HepG2 (cell line): ENCODE data around the gene FITM1. TPM values are rescaled to one million over a fixed set of nuclear protein-coding genes. Genes with fewer than 3 reads are reported as not detected.

Experiments used
- ATAC-seq: fragments of 200-7000 bp; cut with Tn5 transposase; 3 replicates; pipeline ENCODE4 v1.9.1; 2020; ENCODE audit warnings: mild to moderate bottlenecking, moderate library complexity
- BruUV-seq: library from RNA; stranded (reverse); fragments of 400-500 nt; replicated peaks from 2 replicates; lab custom pipeline; 2021; lab: Mats Ljungman, UMichigan
- CTCF ChIA-PET: fragments of 300-600 bp; formaldehyde crosslinking; extraction: SDS; loops from one replicate; lab custom pipeline; 2021; ENCODE audit warnings: low total read pairs, inconsistent platforms, low intra/inter-chr PET ratio; lab: Yijun Ruan, JAX
- POLR2A ChIA-PET: fragments of 350-600 bp; sonication (Branson Sonifier 250); formaldehyde crosslinking; loops from one replicate; lab custom pipeline; 2020; ENCODE audit warnings: antibody characterized with exemption, inconsistent platforms; lab: Yijun Ruan, JAX
- DNase-seq: peaks from one replicate; pipeline ENCODE4 v3.0.0-alpha.2; 2015; ENCODE audit warnings: low spot score
- FAIRE-seq: peaks from 3 replicates; lab custom pipeline; 2011; peaks lifted over from hg19 to GRCh38; lab: Jason Lieb, UNC
- H2AFZ ChIP-seq: one replicate; pipeline ENCODE4 v1.6.1; 2011; ENCODE audit warnings: low read length, inconsistent platforms
- H3K27ac ChIP-seq: fragments of 300-600 bp; 3 replicates; pipeline ENCODE4 v1.8.0; 2011; ENCODE audit warnings: mixed run types, mild to moderate bottlenecking, mixed read lengths, low read length, inconsistent platforms; ENCODE audit not compliant: insufficient read depth; ENCODE audit errors: extremely low read length
- H3K27me3 ChIP-seq, 2 experiments: fragments of 200-600 bp in 1 of 2; 2 replicates in 1 of 2; 3 replicates in 1 of 2; pipeline versions ENCODE4 v1.6.0 to v1.8.0; 2011; ENCODE audit warnings: low read length in 2 of 2, mild to moderate bottlenecking in 2 of 2, moderate library complexity in 2 of 2, inconsistent platforms in 1 of 2; ENCODE audit not compliant: insufficient read depth in 2 of 2, control insufficient read depth in 1 of 2
- H3K36me3 ChIP-seq, 2 experiments: fragments of 200-600 bp in 1 of 2; replicated peaks in 1 of 2; 2 replicates in 1 of 2; 3 replicates in 1 of 2; pipeline versions ENCODE4 v1.5.1 to v1.8.0; 2011; ENCODE audit warnings: low read length in 2 of 2, inconsistent platforms in 1 of 2; ENCODE audit not compliant: insufficient read depth in 2 of 2, control insufficient read depth in 1 of 2
- H3K4me1 ChIP-seq: 2 replicates; pipeline ENCODE4 v1.5.1; 2012; ENCODE audit warnings: low read length, inconsistent platforms; ENCODE audit not compliant: insufficient read depth
- H3K4me2 ChIP-seq: 2 replicates; pipeline ENCODE4 v1.6.0; 2011; ENCODE audit warnings: low read depth, low read length, inconsistent platforms
- H3K4me3 ChIP-seq, 3 experiments: fragments of 200-600 bp in 1 of 3; sonication (generic), shearing (Covaris generic) in 1 of 3; replicated peaks in 1 of 3; 2 replicates each; pipeline ENCODE4 v1.5.1; 2011 to 2016; ENCODE audit warnings: low read length in 3 of 3, inconsistent platforms in 2 of 3, low read depth in 2 of 3, mild to moderate bottlenecking in 2 of 3, control low read depth in 1 of 3, mixed read lengths in 1 of 3; ENCODE audit not compliant: insufficient read depth in 1 of 3
- H3K79me2 ChIP-seq: one replicate; pipeline ENCODE4 v1.6.1; 2011; ENCODE audit warnings: low read length, inconsistent platforms; ENCODE audit not compliant: insufficient read depth
- H3K9ac ChIP-seq: 2 replicates; pipeline ENCODE4 v1.6.0; 2011; ENCODE audit warnings: mild to moderate bottlenecking, low read depth, low read length, inconsistent platforms; ENCODE audit not compliant: insufficient read depth
- H3K9me3 ChIP-seq: 2 replicates; pipeline ENCODE4 v1.5.1; 2012; ENCODE audit warnings: mild to moderate bottlenecking, low read length
- H4K20me1 ChIP-seq: 2 replicates; pipeline ENCODE4 v1.6.0; 2011; ENCODE audit warnings: inconsistent platforms, mild to moderate bottlenecking, low read length, moderate library complexity; ENCODE audit not compliant: insufficient read depth
- CHD4 ChIP-seq: fragments of 200-600 bp; sonication (generic); IDR thresholded peaks from 2 replicates; pipeline ENCODE4 v1.7.0; 2017; ENCODE audit warnings: mild to moderate bottlenecking, low read length, borderline replicate concordance
- MXI1 ChIP-seq: IDR thresholded peaks from 3 replicates; pipeline ENCODE4 v1.6.1; 2012; ENCODE audit warnings: low read depth, low read length, inconsistent platforms, borderline replicate concordance
- SMC3 ChIP-seq: IDR thresholded peaks from 2 replicates; pipeline ENCODE4 v1.6.1; 2011; ENCODE audit warnings: low read length, improper control_type of control experiment
- SNAI1 ChIP-seq: sonication (generic); formaldehyde crosslinking; IDR thresholded peaks from 2 replicates; pipeline ENCODE4 v1.5.0; 2020; ENCODE audit warnings: mild to moderate bottlenecking, missing genetic modification reagents, borderline replicate concordance
- SOX13 ChIP-seq, 3 experiments: fragments of 450-650 bp in 1 of 3; sonication (generic) in 1 of 3; formaldehyde crosslinking in 1 of 3; IDR thresholded peaks in 2 of 3; conservative IDR thresholded peaks in 1 of 3; 2 replicates each; pipeline versions ENCODE4 v1.5.0 to v1.6.1; 2016 to 2020; ENCODE audit warnings: antibody characterized with exemption in 1 of 3, mild to moderate bottlenecking in 1 of 3, missing compliant biosample characterization in 1 of 3, missing genetic modification reagents in 1 of 3, moderate library complexity in 1 of 3
- ZBTB42 ChIP-seq: sonication (generic); formaldehyde crosslinking; IDR thresholded peaks from 2 replicates; pipeline ENCODE4 v1.5.0; 2020; ENCODE audit warnings: mild to moderate bottlenecking, missing genetic modification reagents
- ZBTB7A ChIP-seq: sonication (generic); formaldehyde crosslinking; IDR thresholded peaks from 2 replicates; pipeline ENCODE4 v1.8.0; 2022; ENCODE audit warnings: mild to moderate bottlenecking, missing genetic modification reagents
- ZKSCAN5 ChIP-seq: sonication (generic); formaldehyde crosslinking; IDR thresholded peaks from 2 replicates; pipeline ENCODE4 v1.5.1; 2020; ENCODE audit warnings: mild to moderate bottlenecking, missing genetic modification reagents
- ZNF17 ChIP-seq: sonication (generic); formaldehyde crosslinking; IDR thresholded peaks from 2 replicates; pipeline ENCODE4 v1.5.0; 2020; ENCODE audit warnings: mild to moderate bottlenecking, missing genetic modification reagents
- ZNF629 ChIP-seq: sonication (generic); formaldehyde crosslinking; conservative IDR thresholded peaks from 2 replicates; pipeline ENCODE4 v1.5.0; 2020; ENCODE audit warnings: missing genetic modification reagents
- ZNF652 ChIP-seq: IDR thresholded peaks from 2 replicates; pipeline ENCODE4 v1.6.1; 2016; ENCODE audit warnings: low read depth, borderline replicate concordance
- WGBS: methylation state at CpG from one replicate; pipeline ENCODE4 v1.1.6; 2017; ENCODE audit warnings: low lambda C conversion rate; 5-methylcytosine and 5-hydroxymethylcytosine counted together
- in situ Hi-C: cut with HindIII; loops from 2 replicates; pipeline ENCODE4 v1.10.0; 2017; ENCODE audit warnings: low pct_unique_long_range_greater_than_20kb; ENCODE audit not compliant: extremely low pct_ligation_motif_present
- intact Hi-C: fragments of 100-400 bp; cut with micrococcal nuclease; formaldehyde crosslinking; loops from one replicate; pipeline ENCODE4 v1.10.0; 2022; ENCODE audit not compliant: unreplicated experiment
- polyA plus RNA-seq, 8 experiments: library from polyadenylated mRNA; depleted of rRNA in 3 of 8; stranded (reverse) in 7 of 8; unstranded in 1 of 8; fragments of >200 nt; fragmentation: Illumina TruSeq in 4 of 8; extraction: Trizol in 4 of 8; gene quantifications; 2 replicates each; pipeline versions ENCODE4 v1.2.1 to v1.2.3, GENCODE V29; 2011 to 2016; ENCODE audit warnings: low read depth in 4 of 8, missing spikeins in 1 of 8, mixed read lengths in 1 of 8; ENCODE audit not compliant: insufficient read depth in 1 of 8
- total RNA-seq, 5 experiments: library from RNA; depleted of rRNA; stranded (reverse); fragments of >200 nt; fragmentation: Illumina TruSeq; extraction: Trizol; gene quantifications; 2 replicates each; pipeline ENCODE4 v1.2.3, GENCODE V29; 2016; ENCODE audit warnings: low read depth in 1 of 5
- TF ChIP-seq, protein P1 (sequence below): sonication (generic); formaldehyde crosslinking; IDR thresholded peaks from 2 replicates; pipeline ENCODE4 v1.9.0; 2021; ENCODE audit warnings: missing genetic modification reagents, mild to moderate bottlenecking, borderline replicate concordance
- TF ChIP-seq, protein P2 (sequence below): sonication (generic); formaldehyde crosslinking; IDR thresholded peaks from 2 replicates; pipeline ENCODE4 v1.4.0; 2020; ENCODE audit warnings: missing genetic modification reagents

FITM1 gene
- total and polyA plus RNA-seq, 2 of the 13 experiments (the other 11 are each of a cell fraction or from before 2014, with no cell fraction given) = 2.7 to 5.8 TPM

DNA sequence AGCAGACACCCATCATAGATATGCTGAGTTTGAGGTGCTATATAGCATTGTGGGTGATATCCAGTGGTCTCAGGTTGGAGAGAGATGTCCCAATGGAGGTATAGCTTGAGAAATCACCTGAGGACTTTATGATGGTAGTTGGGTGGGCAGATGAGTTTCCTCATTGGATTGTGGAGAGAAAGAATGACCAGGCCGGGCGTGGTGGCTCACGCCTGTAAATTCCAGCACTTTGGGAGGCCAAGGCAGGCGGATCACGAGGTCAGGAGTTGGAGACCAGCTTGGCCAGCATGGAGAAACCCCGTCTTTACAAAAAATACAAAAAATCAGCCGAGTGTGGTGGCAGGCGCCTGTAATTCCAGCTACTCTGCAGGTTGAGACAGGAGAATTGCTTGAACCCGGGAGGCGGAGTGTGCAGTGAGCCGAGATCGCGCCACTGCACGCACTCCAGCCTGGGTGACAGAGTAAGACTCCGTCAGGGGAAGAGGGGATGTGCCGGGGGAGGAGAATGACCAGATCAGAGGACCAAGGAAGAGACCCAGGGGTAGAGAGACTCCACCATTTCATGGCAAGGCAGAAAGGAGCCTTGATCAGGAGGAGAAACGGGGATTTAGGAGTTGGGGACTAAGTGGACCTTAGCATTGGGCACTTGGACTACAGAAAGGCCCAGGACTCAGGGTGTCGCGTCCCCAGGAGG is 37.1 kb upstream of the FITM1 start:
- TSS peak; percentile 55 for BruUV-seq
- no peak for FAIRE-seq
- ATAC-seq = no peak
- TF ChIP-seq ZNF652 (no peak), CHD4 (peak; percentile 71; the same call in 1 of the 2 replicates), SMC3 (0 out of 2 replicates have a peak, but pooled peaks have one; percentile 16), ZNF17 (CRISPR knock-in tag) (no peak), ZNF629 (CRISPR knock-in tag) (0 out of 2 replicates have a peak, but pooled peaks have one; percentile 20), SNAI1 (no peak), ZBTB7A (CRISPR knock-in tag) (no peak), SOX13 (IDR thresholded peaks at IDR 0.05) (no peak), SOX13 (CRISPR knock-in tag; conservative IDR thresholded peaks at IDR 0.05 in 1 of 2, IDR thresholded peaks at IDR 0.05 in 1 of 2) (0 out of 4 replicates have a peak, but pooled peaks of 1 of the 2 experiments have one; percentile 36), ZBTB42 (no peak), MXI1 (no peak), ZKSCAN5 (CRISPR knock-in tag) (no peak)
- TF ChIP-seq, protein P1, sequence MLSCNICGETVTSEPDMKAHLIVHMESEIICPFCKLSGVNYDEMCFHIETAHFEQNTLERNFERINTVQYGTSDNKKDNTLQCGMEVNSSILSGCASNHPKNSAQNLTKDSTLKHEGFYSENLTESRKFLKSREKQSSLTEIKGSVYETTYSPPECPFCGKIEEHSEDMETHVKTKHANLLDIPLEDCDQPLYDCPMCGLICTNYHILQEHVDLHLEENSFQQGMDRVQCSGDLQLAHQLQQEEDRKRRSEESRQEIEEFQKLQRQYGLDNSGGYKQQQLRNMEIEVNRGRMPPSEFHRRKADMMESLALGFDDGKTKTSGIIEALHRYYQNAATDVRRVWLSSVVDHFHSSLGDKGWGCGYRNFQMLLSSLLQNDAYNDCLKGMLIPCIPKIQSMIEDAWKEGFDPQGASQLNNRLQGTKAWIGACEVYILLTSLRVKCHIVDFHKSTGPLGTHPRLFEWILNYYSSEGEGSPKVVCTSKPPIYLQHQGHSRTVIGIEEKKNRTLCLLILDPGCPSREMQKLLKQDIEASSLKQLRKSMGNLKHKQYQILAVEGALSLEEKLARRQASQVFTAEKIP = no peak
- TF ChIP-seq, protein P2, sequence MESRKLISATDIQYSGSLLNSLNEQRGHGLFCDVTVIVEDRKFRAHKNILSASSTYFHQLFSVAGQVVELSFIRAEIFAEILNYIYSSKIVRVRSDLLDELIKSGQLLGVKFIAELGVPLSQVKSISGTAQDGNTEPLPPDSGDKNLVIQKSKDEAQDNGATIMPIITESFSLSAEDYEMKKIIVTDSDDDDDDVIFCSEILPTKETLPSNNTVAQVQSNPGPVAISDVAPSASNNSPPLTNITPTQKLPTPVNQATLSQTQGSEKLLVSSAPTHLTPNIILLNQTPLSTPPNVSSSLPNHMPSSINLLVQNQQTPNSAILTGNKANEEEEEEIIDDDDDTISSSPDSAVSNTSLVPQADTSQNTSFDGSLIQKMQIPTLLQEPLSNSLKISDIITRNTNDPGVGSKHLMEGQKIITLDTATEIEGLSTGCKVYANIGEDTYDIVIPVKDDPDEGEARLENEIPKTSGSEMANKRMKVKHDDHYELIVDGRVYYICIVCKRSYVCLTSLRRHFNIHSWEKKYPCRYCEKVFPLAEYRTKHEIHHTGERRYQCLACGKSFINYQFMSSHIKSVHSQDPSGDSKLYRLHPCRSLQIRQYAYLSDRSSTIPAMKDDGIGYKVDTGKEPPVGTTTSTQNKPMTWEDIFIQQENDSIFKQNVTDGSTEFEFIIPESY = peak; percentile 72; the same call in 1 of the 2 replicates

More for the DNA sequence above, 37.1 kb upstream of the FITM1 start:
- Histone ChIP-seq H3K27me3 (peaks cover 0 to 6% of the 10 kb centered on the region in 2 experiments; a peak in 1 of 5 replicates), H3K9ac (peak overlapping the region; percentile 63), H3K79me2 (peaks cover 26% of the 10 kb centered on the region), H4K20me1 (0 out of 2 replicates have a peak, but pooled peaks cover 4% of the 10 kb centered on the region), H3K4me1 (peaks cover 63% of the 10 kb centered on the region), H3K27ac (peak overlapping the region; percentile 71), H3K4me3 (peak overlapping the region in 2 of 3 experiments; percentile 86 to 97; a peak in 3 of 6 replicates), H2AFZ (peak overlapping the region; percentile 21), H3K9me3 (no peaks in the 10 kb centered on the region), H3K4me2 (peak overlapping the region; percentile 72), H3K36me3 (peaks cover 12 to 15% of the 10 kb centered on the region in 2 experiments)
- intact Hi-C loops (loop anchor here (5.0 kb wide), 2 partner anchors 111 to 481 kb away; no protein-coding TSS in a partner anchor), in situ Hi-C loops (loop anchor here (5.0 kb wide), 2 partner anchors 36 to 81 kb away; no protein-coding TSS in a partner anchor)
- POLR2A ChIA-PET = interaction anchor here (0.6 to 14.4 kb wide), 85 partner anchors 8 to 1504 kb away, joined by 3 to 627 read pairs (median 6); partner anchors contain the start of genes ACIN1, AJUBA, BCL2L2 and C14orf119
- WGBS = 79% methylated on average over 19 of the region's 19 CpGs
- no peak for DNase-seq
- CTCF ChIA-PET = interaction anchor here (1.1 to 3.3 kb wide), 4 partner anchors 16 to 79 kb away, joined by 3 to 15 read pairs (median 8); no protein-coding TSS in a partner anchor
